Transverse colon (tissue), 4 donors: ENCODE measurements around the gene CHST11. TPM values are rescaled to one million over a fixed set of nuclear protein-coding genes. Genes with fewer than 3 reads are reported as not detected.

Source experiments
- DNase-seq: peaks from one replicate; pipeline ENCODE4 v3.0.0-alpha.2; 2019
- H3K27ac ChIP-seq, 4 donors: fragments of 200-600 bp; sonication (generic); 2 replicates each; pipeline ENCODE4 v1.5.1; 2016 to 2018; ENCODE audit warnings: inconsistent platforms in 4 of 4
- H3K27me3 ChIP-seq: fragments of 200-600 bp; sonication (generic); 2 replicates; pipeline ENCODE4 v1.5.1; 2017; ENCODE audit warnings: inconsistent platforms
- H3K36me3 ChIP-seq, 4 donors: fragments of 200-600 bp; sonication (generic); 2 replicates each; pipeline ENCODE4 v1.5.1; 2017 to 2019; ENCODE audit warnings: inconsistent platforms in 4 of 4
- H3K4me1 ChIP-seq, 4 donors: fragments of 200-600 bp; sonication (generic); 2 replicates each; pipeline ENCODE4 v1.5.1; 2017 to 2020; ENCODE audit warnings: inconsistent platforms in 4 of 4
- H3K4me3 ChIP-seq, 4 donors: fragments of 200-600 bp; sonication (generic); 1 replicate in 1 of 4; 2 replicates in 3 of 4; pipeline versions ENCODE4 v1.5.1 to v1.6.1; 2017 to 2019; ENCODE audit warnings: inconsistent platforms in 4 of 4
- H3K9me3 ChIP-seq, 2 donors: fragments of 200-600 bp; sonication (generic); 2 replicates each; pipeline ENCODE4 v1.5.1; 2017 to 2019; ENCODE audit warnings: inconsistent platforms in 2 of 2
- CTCF ChIP-seq, 5 experiments: fragments of 200-600 bp in 3 of 5; fragments of 450-650 bp in 2 of 5; sonication (generic) in 3 of 5; IDR thresholded peaks; 1 replicate in 2 of 5; 2 replicates in 3 of 5; pipeline ENCODE4 v1.5.1; 2016 to 2017; ENCODE audit warnings: antibody characterized with exemption in 5 of 5, inconsistent platforms in 3 of 5, mild to moderate bottlenecking in 2 of 5, moderate library complexity in 1 of 5
- EP300 ChIP-seq: sonication (generic); formaldehyde crosslinking; IDR thresholded peaks from one replicate; pipeline ENCODE4 v1.6.1; 2017; ENCODE audit warnings: antibody characterized with exemption, low read depth
- POLR2A ChIP-seq: fragments of 450-650 bp; IDR thresholded peaks from one replicate; pipeline ENCODE4 v1.6.1; 2016; ENCODE audit warnings: antibody characterized with exemption, mild to moderate bottlenecking, moderate library complexity
- POLR2AphosphoS5 ChIP-seq, 3 donors: sonication (generic); formaldehyde crosslinking; IDR thresholded peaks; one replicate each; pipeline ENCODE4 v1.6.1; 2016; ENCODE audit warnings: antibody characterized with exemption in 3 of 3
- WGBS, 2 donors: methylation state at CpG; one replicate each; pipeline ENCODE4 v1.1.5; 2018; ENCODE audit warnings: low coverage in 1 of 2; 5-methylcytosine and 5-hydroxymethylcytosine counted together
- in situ Hi-C, 4 donors: fragments of 200-750 bp; cut with MboI; loops; one replicate each; pipeline versions ENCODE4 v1.15.0 to v1.15.1; 2017; ENCODE audit warnings: low sequenced_read_pairs in 3 of 4, low pct_ligation_motif_present in 1 of 4, low pct_unique_long_range_greater_than_20kb in 1 of 4
- intact Hi-C: fragments of 100-400 bp; cut with DNase I; formaldehyde crosslinking; loops from one replicate; pipeline ENCODE4 v1.15.1; 2023; ENCODE audit warnings: low total_unique reads
- total RNA-seq, 4 donors: library from RNA; depleted of rRNA; stranded (reverse); fragments of >200 nt; gene quantifications; one replicate each; pipeline ENCODE4 v1.1.0, GENCODE V29; 2016

Gene CHST11
- total RNA-seq, 4 donors from 2014 or later: 4.2 to 123 (median 31.5) TPM

DNA sequence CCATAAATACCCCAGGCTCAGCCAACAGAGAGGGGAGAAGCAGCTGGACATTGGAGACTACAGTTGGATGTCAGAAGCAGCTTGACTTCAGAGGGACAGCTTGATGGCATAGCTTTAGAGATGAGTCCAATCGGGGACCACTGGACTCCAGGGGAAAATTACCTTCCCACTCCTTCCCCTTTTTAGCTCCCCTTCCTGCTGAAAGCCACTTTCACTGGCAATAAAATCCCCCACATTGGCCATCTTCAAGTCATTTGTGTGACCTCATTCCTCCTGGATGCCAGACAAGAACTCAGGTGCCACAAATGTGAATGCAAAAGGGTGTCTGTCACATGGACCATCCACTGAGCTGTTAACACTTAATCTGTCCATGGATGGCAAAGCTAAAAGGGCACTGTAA is 184.2 kb downstream of the CHST11 start:
- Histone ChIP-seq H3K4me1 (peaks cover 0 to 8% (median 3%) of the 10 kb centered on the region in 4 donors), H3K36me3 (no peaks in the 10 kb centered on the region), H3K27me3 (no peaks in the 10 kb centered on the region), H3K27ac (no peak overlapping the region), H3K9me3 (no peaks in the 10 kb centered on the region), H3K4me3 (no peak overlapping the region)
- DNase-seq: no peak
- intact Hi-C loops (no loop called here), in situ Hi-C loops (no loop called here)
- 93% methylated on average over 1 of the region's 1 CpG; no CpG with 5 or more reads in 1 of the 2 donors for WGBS, 2 donors
- TF ChIP-seq CTCF (IDR thresholded peaks at IDR 0.05): no peak
- TF ChIP-seq EP300: no peak
- TF ChIP-seq POLR2AphosphoS5 (IDR thresholded peaks at IDR 0.05): no peak
- TF ChIP-seq POLR2A: no peak

GRCh38 chr12:104641862-104642261 is 185.1 kb downstream of the CHST11 start:
- no peaks in the 10 kb centered on the region for H3K36me3 ChIP-seq
- 33 to 57% methylated on average over 1 to 3 of the region's 3 CpGs for WGBS, 2 donors
- TF ChIP-seq EP300: peak; percentile 13
- TF ChIP-seq CTCF (IDR thresholded peaks at IDR 0.05): no peak
- no peaks in the 10 kb centered on the region for H3K27me3 ChIP-seq
- H3K27ac ChIP-seq: peak overlapping the region in 1 of 4 donors; percentile 9
- peaks cover 0 to 8% (median 3%) of the 10 kb centered on the region in 4 donors for H3K4me1 ChIP-seq
- in situ Hi-C loops (no loop called here), intact Hi-C loops (no loop called here)
- no peak overlapping the region for H3K4me3 ChIP-seq
- no peaks in the 10 kb centered on the region for H3K9me3 ChIP-seq
- peak; percentile 35 for DNase-seq

DNA sequence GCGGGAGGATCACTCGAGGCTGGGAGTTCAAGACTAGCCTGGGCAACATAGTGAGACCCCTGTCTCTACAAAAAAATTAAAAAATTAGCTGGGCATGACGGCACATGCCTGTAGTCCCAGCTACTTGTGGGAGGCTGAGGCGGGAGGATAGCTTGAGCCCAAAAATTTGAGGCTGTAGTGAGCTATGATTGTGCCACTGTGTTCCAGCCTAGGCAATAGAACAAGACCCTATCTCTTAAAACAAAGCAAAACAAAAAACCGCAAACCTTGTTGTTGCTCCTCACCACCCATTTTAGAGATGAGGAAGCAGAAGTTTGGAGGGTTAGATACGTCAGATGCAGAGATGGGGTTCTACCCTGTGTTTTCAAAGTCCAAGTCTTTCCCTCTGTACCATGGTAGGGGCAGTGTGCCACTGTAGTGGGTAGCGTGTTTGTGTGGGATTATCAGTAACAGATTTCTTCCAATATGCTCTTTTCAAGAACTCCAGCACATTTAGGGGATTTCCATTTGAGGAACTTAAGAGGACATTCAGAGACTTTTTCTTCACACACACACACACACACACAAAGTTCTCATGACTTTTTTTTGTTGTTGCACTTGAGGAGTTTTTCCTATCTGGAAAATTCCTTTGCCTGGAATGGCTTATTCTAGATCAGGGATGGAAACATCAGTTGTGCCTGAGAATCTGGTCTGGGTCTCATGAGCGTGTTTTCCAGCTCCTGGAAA is 186.5 kb downstream of the CHST11 start:
- no peak for TF ChIP-seq POLR2AphosphoS5 (IDR thresholded peaks at IDR 0.05)
- no peak for TF ChIP-seq CTCF (IDR thresholded peaks at IDR 0.05)
- no peak for TF ChIP-seq POLR2A
- TF ChIP-seq EP300: no peak
- intact Hi-C loops: no loop called here
- Histone ChIP-seq H3K4me1 (peaks cover 0 to 8% (median 3%) of the 10 kb centered on the region in 4 donors), H3K27me3 (no peaks in the 10 kb centered on the region), H3K4me3 (no peak overlapping the region), H3K36me3 (no peaks in the 10 kb centered on the region), H3K9me3 (no peaks in the 10 kb centered on the region), H3K27ac (peak overlapping the region; percentile 22 to 53 (median 34))
- in situ Hi-C loops: no loop called here
- DNase-seq: no peak
- WGBS, 2 donors: 82 to 89% methylated on average over 6 to 8 of the region's 8 CpGs

GRCh38 chr12:104643819-104644669 is 187.3 kb downstream of the CHST11 start:
- no peaks in the 10 kb centered on the region for H3K27me3 ChIP-seq
- intact Hi-C loops (no loop called here), in situ Hi-C loops (no loop called here)
- H3K4me1 ChIP-seq: peaks cover 0 to 8% (median 3%) of the 10 kb centered on the region in 4 donors
- H3K27ac ChIP-seq: peak overlapping the region; percentile 22 to 53 (median 34)
- no peaks in the 10 kb centered on the region for H3K36me3 ChIP-seq
- no peaks in the 10 kb centered on the region for H3K9me3 ChIP-seq
- no peak overlapping the region for H3K4me3 ChIP-seq
- peak; percentile 61 for DNase-seq
- WGBS, 2 donors: 63 to 65% methylated on average over 5 to 12 of the region's 12 CpGs
- TF ChIP-seq EP300 (no peak), POLR2A (no peak), POLR2AphosphoS5 (IDR thresholded peaks at IDR 0.05) (no peak), CTCF (IDR thresholded peaks at IDR 0.05) (no peak)
